Endothelial cell of umbilical vein (primary cell): ENCODE data around the gene ADARB2.

Source experiments
- EZH2 ChIP-seq: IDR thresholded peaks from 2 replicates; pipeline ENCODE4 v1.6.1; 2012; ENCODE audit warnings: borderline replicate concordance, low read depth, mild to moderate bottlenecking, moderate library complexity, low read length, inconsistent platforms; ENCODE audit not compliant: severe bottlenecking
- FOS ChIP-seq: IDR thresholded peaks from 2 replicates; pipeline ENCODE4 v1.6.1; 2011; ENCODE audit warnings: mild to moderate bottlenecking, low read length, moderate library complexity, borderline replicate concordance; ENCODE audit not compliant: insufficient read depth
- MYC ChIP-seq: IDR thresholded peaks from one replicate; pipeline ENCODE4 v1.6.1; 2011; ENCODE audit warnings: mild to moderate bottlenecking, low read depth, low read length
- POLR2A ChIP-seq: IDR thresholded peaks from 2 replicates; pipeline ENCODE4 v1.6.1; 2012; ENCODE audit warnings: low read depth, mild to moderate bottlenecking, control low read depth, low read length
- POLR2AphosphoS5 ChIP-seq: IDR thresholded peaks from 2 replicates; pipeline ENCODE4 v1.6.1; 2012; ENCODE audit warnings: low read depth, mild to moderate bottlenecking, control low read depth, low read length, moderate library complexity; ENCODE audit not compliant: insufficient read depth
- TF ChIP-seq, protein P1 (sequence below), 2 donors: IDR thresholded peaks; 1 replicate in 1 of 2; 2 replicates in 1 of 2; pipeline ENCODE4 v1.5.1; 2011; ENCODE audit warnings: low read length in 2 of 2, mild to moderate bottlenecking in 2 of 2, moderate library complexity in 2 of 2, control low read depth in 1 of 2, inconsistent platforms in 1 of 2, low read depth in 1 of 2; ENCODE audit not compliant: insufficient read depth in 1 of 2; ENCODE audit errors: extremely low read depth in 1 of 2
- TF ChIP-seq, protein P2 (sequence below): IDR thresholded peaks from 2 replicates; pipeline ENCODE4 v1.6.1; 2011; ENCODE audit not compliant: insufficient read depth, insufficient read length

- TF ChIP-seq, protein P1, sequence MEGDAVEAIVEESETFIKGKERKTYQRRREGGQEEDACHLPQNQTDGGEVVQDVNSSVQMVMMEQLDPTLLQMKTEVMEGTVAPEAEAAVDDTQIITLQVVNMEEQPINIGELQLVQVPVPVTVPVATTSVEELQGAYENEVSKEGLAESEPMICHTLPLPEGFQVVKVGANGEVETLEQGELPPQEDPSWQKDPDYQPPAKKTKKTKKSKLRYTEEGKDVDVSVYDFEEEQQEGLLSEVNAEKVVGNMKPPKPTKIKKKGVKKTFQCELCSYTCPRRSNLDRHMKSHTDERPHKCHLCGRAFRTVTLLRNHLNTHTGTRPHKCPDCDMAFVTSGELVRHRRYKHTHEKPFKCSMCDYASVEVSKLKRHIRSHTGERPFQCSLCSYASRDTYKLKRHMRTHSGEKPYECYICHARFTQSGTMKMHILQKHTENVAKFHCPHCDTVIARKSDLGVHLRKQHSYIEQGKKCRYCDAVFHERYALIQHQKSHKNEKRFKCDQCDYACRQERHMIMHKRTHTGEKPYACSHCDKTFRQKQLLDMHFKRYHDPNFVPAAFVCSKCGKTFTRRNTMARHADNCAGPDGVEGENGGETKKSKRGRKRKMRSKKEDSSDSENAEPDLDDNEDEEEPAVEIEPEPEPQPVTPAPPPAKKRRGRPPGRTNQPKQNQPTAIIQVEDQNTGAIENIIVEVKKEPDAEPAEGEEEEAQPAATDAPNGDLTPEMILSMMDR (IDR thresholded peaks at IDR 0.05; ENCODE audit: extremely low read depth in 1 of 2, insufficient read depth in 1 of 2, low read depth in 1 of 2, low read length in 2 of 2) = no peak
- TF ChIP-seq POLR2AphosphoS5 (no peak), FOS (no peak), MYC (no peak), EZH2 (no peak), POLR2A (no peak)
- TF ChIP-seq, protein P2, sequence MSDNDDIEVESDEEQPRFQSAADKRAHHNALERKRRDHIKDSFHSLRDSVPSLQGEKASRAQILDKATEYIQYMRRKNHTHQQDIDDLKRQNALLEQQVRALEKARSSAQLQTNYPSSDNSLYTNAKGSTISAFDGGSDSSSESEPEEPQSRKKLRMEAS = no peak
Observed at GRCh38 chr10:1634239-1634638, 103.1 kb downstream of the ADARB2 start.
